HS-27A (cell line): ENCODE data around the gene DAPK2.

Experiments used
- DNase-seq: peaks from one replicate; pipeline ENCODE4 v3.0.0-alpha.2; 2012; ENCODE audit warnings: low read depth, missing footprints

Gene DAPK2

DNA sequence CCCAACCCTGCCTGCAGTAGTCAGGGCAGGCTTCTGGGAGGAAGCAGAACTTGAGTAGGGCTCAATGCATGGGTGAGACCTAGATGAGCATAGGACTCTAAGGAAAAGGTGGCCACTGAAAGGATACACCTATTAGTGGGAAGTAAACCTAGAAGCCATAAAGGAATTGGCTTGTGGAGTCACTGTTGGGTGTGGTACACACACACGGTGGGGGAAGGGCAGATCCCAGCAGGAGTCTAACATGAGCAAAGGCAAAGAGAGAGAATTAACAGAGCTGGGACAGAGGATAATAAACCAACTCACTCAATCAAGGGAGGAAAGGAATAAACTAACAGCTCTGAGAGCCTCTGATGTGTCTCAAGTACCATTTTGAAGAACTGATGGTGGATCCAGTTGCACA is 23.1 kb downstream of the DAPK2 start:
- DNase-seq: no peak

DNA sequence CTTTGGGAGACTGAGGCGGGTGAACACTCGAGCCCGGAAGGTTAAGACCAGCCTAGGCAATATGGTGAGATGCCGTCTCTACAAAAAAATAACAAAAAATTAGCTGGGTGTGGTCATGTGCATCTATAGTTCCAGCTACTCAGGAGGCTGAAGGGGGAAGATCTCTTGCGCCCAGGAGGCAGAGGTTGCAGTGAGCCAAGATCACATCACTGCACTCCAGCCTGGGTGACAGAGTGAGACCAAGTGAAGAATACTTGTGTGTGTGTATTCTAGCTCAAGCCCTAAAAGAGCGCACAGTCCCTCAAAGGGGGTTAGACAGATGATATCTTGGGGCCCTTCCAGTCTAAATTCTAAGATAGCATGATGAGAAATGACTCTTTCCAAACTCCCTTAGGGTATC is 23.7 kb downstream of the DAPK2 start:
- no peak for DNase-seq

DNA sequence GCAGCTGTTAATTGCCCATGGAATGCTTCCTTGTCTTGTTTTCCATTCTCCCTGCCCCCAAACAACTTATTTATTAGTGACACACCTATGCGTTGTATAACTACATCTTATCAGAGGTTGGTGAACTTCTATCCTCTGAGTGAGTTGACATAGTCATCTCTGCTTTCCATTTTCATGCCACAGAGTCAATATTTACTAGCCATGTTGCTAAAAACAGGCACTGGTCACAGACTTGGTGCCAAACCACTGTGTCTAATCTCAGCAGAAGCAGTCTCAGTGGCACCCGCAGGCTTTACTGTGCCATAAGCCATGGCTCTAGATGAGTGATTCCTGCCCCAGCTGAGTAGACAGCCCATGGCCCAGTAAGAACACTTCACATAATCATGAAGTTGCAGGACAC is 26.5 kb downstream of the DAPK2 start:
- DNase-seq: no peak

DNA sequence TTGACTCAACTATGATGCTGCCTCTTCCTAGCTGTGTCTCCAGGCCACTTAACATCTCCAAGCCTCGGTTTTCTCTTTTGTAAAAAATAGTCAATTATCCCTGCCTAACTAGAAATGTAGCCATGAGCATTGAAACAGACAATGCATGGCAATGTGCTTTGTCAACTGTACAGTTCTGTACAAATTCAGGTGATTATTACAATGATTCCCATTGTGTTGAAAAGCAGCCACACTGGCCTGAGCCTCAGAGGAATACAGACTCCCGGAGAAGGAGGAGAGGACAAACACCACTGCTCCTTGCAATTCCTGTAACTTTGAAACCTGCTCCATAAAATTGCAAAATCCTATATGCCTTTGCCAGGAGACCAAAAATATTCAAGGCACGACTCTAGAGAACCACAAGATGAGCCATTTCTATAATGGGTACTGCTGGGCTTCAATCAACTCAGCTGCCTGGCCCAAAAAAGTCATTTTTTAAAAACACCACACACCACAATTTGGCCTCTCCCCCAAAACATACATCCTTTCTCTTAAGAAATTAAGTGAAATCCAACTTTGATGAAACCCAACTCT is 28.6 kb downstream of the DAPK2 start:
- DNase-seq: no peak

DNA sequence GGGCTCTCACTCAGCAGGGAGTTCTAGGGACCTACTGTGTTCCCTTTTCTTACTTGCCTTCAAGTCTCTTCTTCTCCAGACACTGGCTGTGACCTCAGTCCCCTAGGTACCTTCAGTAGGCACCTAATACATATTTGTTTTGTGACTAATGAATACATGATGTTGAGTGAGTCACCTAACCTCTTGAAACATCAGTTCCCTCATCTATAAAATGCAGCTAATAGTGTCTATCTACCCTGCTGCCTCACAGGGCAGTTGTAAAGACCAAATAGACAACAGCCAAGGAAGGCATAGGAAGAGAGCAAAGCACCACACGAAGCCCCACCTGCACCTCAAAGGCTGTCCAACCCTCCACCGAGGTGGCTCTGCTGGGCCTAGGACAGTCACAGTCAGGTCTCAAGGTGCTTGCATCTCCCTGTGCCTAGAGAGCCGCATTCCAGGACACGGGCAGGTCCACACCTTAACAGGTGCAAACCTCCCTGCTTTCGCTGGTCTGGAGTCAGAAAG is 29.1 kb downstream of the DAPK2 start:
- no peak for DNase-seq

DNA sequence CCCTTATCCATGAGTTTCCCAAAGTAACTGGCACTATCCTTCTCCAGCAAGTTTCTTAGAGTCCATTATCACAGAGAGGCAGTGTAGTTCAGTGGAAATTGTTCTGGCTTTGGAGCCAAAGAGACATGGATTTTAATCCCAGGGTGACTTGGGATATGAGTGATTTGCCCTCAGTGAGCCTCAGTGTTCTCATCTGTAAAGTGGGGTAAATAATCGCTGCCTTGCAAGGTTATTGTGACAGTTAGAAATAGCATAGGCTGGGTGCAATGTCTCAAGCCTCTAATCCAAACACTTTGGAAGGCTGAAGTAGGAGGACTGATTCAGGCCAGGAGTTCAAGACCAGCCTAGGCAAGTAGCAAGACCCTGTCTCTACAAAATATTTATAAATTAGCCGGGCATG is 30.0 kb downstream of the DAPK2 start:
- no peak for DNase-seq

DNA sequence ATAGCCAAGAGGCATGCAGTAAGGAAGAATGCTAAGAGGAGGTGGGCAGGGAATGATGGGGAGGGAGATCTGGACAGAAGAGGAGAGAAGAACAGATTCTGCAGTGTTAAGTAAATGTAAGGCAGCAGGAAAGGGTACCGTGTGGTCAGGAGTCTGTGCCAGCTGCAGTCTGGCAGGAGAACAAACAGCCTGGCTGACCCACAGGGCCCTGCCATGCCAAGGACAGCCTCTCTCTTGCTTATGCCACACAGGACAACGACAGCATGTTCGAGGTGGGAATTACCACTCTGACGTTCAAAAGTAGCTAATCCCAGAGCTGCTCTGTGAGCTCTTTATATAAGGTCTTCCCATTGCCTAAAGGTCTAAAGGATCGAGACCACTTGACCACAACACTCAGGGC is 31.3 kb downstream of the DAPK2 start:
- DNase-seq: no peak

DNA sequence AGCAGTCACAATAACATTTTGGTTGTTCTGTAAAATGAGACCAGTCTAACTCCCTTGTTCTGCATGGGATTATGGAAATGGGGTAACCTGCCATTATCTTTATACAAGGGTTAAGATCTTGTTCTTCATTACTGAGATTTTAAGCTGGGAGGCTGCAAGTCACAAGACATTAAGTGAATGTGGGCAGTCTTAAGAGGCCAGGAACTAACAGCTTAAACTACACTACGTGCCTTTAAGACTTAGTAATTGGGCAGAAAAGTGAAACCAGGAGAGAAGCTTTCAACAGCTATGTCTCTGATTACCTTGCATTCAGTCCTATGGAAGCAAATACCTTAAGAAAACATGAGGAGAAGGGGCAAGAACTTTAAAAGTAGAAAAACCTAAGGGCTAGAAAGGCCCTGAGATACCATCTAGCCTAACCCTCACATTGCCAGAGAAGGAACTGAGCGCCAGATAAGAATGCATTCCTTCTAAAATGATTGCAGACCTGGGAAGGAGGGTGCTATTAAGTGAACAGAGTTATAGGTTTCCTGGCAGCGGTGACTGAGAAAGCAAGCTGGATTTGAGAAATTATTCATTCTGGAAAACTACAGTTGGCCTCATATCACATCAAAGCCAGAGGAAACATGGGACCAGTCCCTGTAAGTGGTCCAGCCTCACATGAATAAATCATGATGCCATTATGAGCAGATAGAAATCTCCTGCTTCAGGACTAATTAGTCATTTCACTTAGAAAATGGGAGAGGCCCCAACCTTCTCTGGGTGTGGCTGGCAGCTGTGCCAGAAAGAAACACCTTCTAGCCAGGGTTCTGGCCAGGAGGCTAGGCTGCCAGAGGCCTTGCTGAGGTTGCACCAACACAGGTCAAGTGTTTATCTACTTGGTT is 32.9 kb downstream of the DAPK2 start:
- DNase-seq: no peak

DNA sequence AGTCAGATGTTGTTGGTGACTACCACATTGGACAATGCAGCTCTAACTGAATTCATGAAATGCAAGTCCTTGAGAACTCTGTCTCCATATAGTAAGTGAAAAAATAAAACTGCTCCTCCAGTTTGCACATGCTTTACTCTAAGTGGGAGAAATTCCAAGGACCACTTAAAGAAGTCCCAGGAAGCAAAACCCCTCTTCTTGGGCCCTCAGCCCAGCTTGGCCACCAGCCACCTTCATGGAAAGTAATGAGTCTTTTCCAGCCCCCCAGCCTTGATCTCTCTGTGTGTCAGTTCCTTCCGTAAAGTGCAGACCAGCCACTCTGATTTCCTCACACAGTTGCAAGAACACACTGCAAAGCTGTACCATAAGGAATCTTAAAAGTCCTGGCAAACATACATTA is 34.5 kb downstream of the DAPK2 start:
- DNase-seq: no peak

DNA sequence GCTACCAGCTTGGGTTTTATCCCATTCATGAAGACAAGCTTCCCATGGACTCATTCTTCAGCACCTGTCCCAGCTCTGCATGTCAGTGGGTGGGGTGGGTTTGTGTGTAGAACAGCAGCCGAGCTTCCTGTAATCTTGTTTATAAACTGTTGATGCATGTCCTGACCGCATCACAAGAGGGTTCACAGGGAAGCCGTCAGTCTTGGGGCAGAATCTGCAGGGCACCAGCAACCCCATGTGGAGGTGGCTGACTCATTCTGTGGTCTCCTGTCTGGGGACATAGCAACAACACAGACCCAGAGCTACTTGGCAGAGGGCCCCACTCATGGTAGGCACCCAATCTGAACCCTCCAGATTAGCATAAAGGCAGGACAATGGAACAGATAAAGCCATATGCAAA is 35.6 kb downstream of the DAPK2 start:
- DNase-seq: peak; percentile 76

DNA sequence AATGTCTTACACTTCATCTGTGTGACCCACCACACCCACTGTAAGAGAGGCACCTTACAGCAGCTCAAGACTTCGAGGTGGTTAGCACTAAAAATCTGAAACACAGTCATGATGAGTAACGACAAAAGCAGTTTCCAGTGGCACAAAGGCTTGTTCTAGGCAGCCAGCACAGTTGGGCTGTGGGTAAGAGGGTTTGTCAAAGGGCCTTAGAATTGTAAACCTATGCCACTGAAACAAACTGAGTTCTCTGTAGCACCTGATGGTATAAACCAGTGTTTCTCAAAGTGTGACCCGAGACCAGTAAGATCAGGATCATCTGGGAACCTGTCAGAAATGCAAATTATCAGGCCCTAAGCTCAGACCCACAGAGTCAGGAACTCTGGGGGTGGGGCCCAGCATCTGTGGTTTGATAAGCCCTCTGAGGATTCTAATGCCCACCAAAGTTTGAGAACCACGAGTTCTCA is 36.5 kb downstream of the DAPK2 start:
- peak; percentile 29 for DNase-seq

DNA sequence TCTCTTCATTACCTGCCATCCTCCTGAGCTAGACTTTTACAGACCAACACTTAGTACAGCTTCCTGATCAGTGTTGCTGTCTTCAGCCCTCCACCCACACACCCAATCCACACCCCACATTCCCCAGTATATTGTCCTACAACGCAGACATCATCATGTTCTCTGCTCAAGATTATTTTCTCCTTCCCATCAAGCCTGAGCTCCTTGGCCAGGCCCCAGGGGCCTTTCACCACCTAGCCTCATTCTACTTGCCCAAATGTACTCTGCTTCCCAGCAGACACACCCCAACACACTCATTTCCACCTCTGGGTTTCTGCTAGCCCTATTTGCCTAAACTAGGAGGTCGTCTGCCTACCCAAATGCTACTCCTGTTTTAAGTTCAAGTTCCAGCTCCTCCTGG is 37.0 kb downstream of the DAPK2 start:
- DNase-seq: no peak

DNA sequence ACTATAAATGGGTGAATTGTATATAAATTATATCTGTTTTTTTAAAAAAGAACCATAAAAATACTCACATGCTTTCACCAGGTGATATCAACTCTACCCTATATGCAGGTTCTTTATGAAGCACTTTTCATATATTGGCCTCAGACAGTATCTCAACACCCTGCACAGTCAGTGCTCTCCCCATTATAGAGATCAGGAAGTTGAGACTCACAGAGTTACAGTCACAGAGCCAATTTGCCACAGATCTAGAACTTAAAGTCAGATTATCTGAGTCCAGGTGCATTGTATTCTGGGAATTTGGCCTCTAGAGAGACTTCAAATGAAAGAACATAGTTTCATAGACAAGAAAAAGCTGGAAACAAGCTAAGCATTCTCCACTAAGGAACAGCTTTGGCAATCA is 38.1 kb downstream of the DAPK2 start:
- no peak for DNase-seq

DNA sequence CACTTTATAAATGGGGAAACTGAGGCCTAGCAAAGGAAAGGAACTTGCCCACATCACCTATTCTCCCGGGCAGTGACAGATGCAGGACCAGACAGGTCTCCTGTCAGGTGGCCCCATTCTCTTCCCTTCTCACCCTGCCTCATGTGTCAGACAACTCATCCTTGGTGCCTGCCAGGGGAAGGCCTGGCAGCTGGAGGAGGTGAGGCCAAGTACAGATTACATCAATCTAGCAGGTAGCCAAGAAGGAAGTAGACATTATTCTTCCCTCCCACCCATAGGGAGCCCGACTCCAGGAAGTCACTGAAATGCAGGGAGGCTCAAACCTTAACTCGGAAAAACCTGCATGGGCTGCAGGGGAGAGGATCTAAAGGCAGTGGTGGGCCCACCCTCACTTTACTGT is 39.6 kb downstream of the DAPK2 start:
- no peak for DNase-seq

DNA sequence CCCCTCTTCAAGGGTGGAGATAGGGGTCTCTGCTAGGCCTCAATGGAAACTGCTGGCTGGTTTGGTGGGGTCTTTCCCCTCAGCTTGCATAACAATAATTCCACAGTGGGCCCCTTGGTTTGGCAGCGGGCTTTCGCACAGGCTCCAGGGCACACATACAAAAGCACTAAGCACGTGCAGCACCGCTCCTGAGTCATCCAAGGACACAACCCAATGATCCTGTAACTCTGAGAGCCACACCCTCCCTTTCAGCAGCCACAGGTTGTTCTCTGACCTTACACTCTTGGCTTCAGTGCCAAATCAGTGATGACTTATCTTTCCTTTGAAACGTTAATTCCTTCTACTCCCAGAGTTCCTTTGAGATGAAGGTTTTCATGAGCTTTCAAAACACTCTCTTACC is 41.7 kb downstream of the DAPK2 start:
- DNase-seq: no peak

DNA sequence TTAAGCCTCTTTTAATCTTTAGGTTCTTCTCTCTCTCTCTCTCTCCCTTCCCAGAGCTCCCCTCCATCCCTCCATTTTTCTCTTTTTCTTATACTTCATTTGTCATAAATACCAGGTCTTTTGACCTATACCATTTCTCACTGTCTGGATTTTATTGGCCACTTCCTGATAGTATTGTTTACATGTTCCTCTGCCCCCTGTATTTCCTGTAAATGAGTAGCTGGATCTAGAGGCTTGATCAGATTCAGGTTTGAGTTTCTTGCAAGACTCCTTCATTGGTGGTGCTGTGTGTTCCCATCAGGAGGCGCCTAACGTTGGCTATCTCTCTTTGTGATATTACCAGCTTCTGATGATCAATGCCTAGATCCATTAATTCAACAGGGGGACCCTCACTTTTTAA is 42.2 kb downstream of the DAPK2 start:
- DNase-seq: no peak

DNA sequence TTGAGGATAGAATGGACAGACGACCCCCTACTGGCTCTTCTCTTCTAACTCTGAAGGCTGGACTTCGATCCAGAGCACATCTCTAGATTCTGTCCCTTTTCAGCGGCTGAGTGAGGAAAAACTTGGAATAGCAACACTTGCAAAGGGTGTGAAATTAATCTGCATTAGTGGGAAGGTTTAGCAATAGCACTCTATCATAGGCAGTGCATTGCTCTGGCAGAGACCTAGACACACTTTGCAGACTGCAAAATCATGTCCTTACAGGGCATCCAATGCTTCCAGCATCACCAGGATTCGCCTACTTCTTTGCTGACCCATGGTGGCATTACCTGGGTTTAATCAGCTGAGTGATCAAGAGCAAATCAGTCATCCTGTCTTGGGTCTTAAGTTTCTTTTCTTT is 43.1 kb downstream of the DAPK2 start:
- DNase-seq: no peak

DNA sequence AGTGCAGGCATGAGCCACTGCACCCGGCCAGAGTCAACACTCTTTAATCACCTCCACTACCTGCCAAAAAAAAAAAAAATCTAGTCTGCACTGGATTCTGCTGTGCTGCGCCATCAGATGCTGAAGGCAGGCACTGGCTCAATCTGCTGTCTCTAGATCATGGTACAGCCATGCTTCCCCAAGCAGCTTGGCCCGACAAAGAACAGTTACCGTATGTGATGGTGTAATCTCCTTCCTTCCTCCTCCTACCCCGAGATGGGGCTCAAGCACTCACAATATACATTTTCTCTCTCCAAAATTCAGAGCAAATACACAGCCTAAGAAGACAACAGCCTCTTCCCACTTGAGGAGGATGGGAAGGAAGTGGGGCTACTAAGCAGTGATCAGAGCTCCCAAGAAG is 45.1 kb downstream of the DAPK2 start:
- no peak for DNase-seq

DNA sequence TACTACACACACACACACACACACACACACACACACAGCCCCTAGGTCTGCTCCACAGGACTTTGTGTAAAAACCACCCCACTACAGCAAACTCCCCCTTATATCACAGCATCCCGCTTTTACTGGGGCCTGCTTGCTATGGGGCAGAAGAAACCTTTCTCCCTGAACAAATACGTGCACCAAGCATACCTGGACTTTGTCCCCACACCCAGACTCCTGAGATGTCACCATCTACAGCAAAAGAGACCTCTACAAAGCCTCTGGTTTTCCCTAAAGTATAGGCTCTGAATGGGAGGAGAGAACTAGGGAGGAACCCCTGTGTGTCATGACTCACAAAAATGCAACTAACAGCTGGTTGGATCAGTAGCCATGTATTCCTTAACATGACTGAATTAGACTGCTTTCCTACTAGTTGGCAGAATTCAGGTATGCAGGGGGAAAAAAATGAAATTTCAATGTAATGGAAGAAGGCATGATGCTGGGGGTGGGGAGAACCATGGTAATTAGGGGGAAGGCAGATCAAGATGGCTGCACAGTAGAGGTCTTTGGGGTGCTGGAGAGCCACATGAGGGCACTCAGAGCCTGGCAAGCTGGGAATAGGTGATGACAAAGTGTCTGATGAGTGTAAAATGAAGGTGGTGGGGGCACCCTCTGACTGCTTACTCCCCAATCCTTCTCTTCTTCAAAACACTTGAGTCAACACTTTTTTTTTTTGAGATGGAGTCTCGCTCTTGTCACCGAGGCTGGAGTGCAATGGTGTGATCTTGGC is 45.9 kb downstream of the DAPK2 start:
- DNase-seq: no peak

DNA sequence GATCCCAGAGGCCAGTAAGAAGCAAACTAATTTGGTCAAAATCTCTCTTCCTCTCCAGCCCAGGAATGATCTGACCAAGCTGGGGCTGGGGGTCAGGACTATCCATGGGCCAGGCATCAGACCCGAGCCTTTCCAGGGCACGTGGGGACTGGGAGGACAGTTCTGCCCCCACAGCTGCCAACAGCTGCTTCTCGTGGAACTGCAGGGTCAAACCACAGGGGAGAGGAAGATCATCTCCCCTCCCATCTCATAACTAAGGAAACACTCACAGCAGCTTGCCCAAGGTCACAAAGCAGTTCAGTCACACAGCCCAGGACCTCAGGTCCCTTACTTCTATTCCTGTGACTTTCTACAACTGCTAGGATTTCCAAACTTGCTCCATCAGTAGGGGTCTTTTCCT is 47.1 kb downstream of the DAPK2 start:
- no peak for DNase-seq

DNA sequence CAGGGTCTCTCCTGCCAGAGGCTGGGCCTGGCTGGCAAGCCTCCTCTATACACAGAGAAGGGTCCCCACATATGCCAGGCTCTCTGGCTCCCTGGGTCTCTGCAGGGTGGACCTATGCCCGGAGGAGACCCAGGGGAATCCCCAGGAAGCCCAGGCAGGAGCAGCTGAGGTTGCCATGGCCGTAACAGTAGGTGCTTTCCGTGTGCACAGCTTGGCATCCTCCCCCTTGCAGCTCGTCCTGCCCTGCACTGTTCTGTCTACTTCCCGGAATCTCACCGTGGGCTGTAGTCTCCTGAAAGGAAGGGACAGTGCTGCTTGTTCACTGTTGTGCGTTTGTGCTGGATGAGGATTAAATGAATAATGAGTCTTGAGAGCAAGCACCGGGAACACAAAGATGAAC is 47.8 kb downstream of the DAPK2 start:
- no peak for DNase-seq

DNA sequence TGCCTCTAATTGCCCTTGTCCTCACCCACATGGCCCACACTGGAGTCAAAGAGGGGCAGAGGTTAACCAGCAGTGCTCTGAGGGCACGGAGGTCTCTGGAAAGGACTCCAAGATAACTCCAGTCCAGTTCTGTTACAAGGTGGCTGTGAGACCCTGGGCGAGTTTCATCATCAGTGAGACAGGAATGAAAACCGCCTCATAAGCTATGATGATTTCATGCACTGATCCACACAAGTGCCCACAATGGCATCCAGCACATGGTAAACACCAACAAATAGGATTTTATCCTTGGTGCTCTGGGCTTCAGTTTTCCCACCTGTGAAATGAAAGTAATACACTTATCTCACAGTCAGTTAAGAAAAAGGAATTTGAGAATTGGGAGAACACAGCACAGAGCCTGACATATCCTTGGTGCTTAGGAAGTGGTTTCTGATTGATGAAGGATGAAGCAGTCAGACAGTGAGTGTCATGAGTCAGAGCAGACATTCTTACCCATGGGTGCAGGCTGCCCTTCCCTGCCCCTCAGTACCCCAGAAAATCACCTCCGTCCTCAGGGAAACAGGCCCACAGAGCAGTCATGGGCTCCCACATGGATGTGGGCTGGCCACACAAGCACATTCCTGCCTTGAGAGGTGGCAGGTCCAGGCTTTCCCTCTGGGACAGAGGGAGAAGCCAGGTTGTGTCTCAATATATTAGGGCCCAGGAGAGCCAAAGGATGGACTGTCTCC is 48.4 kb downstream of the DAPK2 start:
- DNase-seq: no peak
